ENCODE measurements around the gene MRPL2. TPM values are rescaled to one million over a fixed set of nuclear protein-coding genes. Genes with fewer than 3 reads are reported as not detected.

MRPL2 gene
- total RNA-seq, 1 experiment from 2014 or later, result 123 TPM

GRCh38 chr6:43077981-43078511 lies 18.8 kb upstream of the MRPL2 start:
- Histone ChIP-seq H3K4me2 (ENCODE audit: low read length) (peak overlapping the region; percentile 82), H3K27ac (ENCODE audit: low read depth, low read length) (no peak overlapping the region), H3K9ac (ENCODE audit: low read length) (peak overlapping the region; percentile 95), H3K9me3 (ENCODE audit: control insufficient read depth in 1 of 2, insufficient read depth in 1 of 2, low read depth in 1 of 2, low read length in 2 of 2) (no peaks in the 10 kb centered on the region), H3K27me3 (ENCODE audit: insufficient read depth, low read length) (no peaks in the 10 kb centered on the region), H4K20me1 (ENCODE audit: insufficient read depth) (no peaks in the 10 kb centered on the region), H3K4me3 (replicated peaks in 1 of 2; ENCODE audit: low read depth in 1 of 2, low read length in 2 of 2) (peak overlapping the region; percentile 89 to 98; a peak in 3 of 4 replicates), H3K9me2 (ENCODE audit: insufficient read depth) (no peaks in the 10 kb centered on the region), H3K4me1 (ENCODE audit: control insufficient read depth in 1 of 2, insufficient read depth in 2 of 2, low read length in 2 of 2) (peaks cover 21 to 27% of the 10 kb centered on the region in 2 experiments), H2AFZ (ENCODE audit: low read depth, low read length, poor library complexity, severe bottlenecking) (no peak overlapping the region), H3K36me3 (ENCODE audit: control insufficient read depth in 1 of 2, insufficient read depth in 2 of 2, low read length in 2 of 2) (peaks cover 0 to 2% of the 10 kb centered on the region in 2 experiments; a peak in 2 of 4 replicates), H3K79me2 (ENCODE audit: insufficient read depth, low read length) (peaks cover 63% of the 10 kb centered on the region)
- POLR2A ChIA-PET, result no interaction called here
- no peak for DNase-seq (ENCODE audit: low read depth, low spot score)
- RAD21 ChIA-PET (ENCODE audit: low non-redundant PET in 1 of 2, low total read pairs in 2 of 2, uncharacterized antibody in 2 of 2, unreplicated experiment in 2 of 2), result no interaction called here
- TF ChIP-seq ATF3 (IDR thresholded peaks at IDR 0.05), result no peak
- no peak for TF ChIP-seq FOSL1 (IDR thresholded peaks at IDR 0.05; ENCODE audit: low read depth)
- TF ChIP-seq RAD21 (IDR thresholded peaks at IDR 0.05; ENCODE audit: low read depth), result no peak
- no peak for TF ChIP-seq YY1 (IDR thresholded peaks at IDR 0.05; ENCODE audit: extremely low read depth, insufficient replicate concordance, low read depth, low read length)
- TF ChIP-seq POLR2AphosphoS5 (IDR thresholded peaks at IDR 0.05; ENCODE audit: low read depth, low read length), result no peak
- TF ChIP-seq ZBTB33 (IDR thresholded peaks at IDR 0.05; ENCODE audit: extremely low read depth, insufficient replicate concordance, low read length), result no peak
- TF ChIP-seq EZH2 (IDR thresholded peaks at IDR 0.05), result no peak
- no peak for TF ChIP-seq SRF (IDR thresholded peaks at IDR 0.05; ENCODE audit: low read depth)
- no peak for TF ChIP-seq ZNF274 (IDR thresholded peaks at IDR 0.05; ENCODE audit: low read depth, low read length)
- TF ChIP-seq CBX3 (IDR thresholded peaks at IDR 0.05; ENCODE audit: low read depth), result no peak
- TF ChIP-seq EGR1 (IDR thresholded peaks at IDR 0.05; ENCODE audit: low read depth), result no peak
- TF ChIP-seq SIN3A (IDR thresholded peaks at IDR 0.05; ENCODE audit: low read depth), result no peak
- no peak for TF ChIP-seq JUND (IDR thresholded peaks at IDR 0.05)
- no peak for TF ChIP-seq ZFX (IDR thresholded peaks at IDR 0.05)
- no peak for TF ChIP-seq TCF7L2 (IDR thresholded peaks at IDR 0.05; ENCODE audit: borderline replicate concordance, extremely low read depth, insufficient read depth, insufficient read length)
- no peak for TF ChIP-seq EZH2phosphoT487 (IDR thresholded peaks at IDR 0.05; ENCODE audit: borderline replicate concordance)
- CTCF ChIA-PET, result interaction anchor here (3.0 kb wide), 1 partner anchor 66 kb away, joined by 10 read pairs; no protein-coding TSS in a partner anchor
- no peak for ATAC-seq
- BruUV-seq (replicated peaks), result no TSS peak
- intact Hi-C loops (cut with micrococcal nuclease), result loop anchor here (5.0 kb wide), 1 partner anchor 44 kb away; no protein-coding TSS in a partner anchor

Data from HCT116 (cell line).